Tibial artery (tissue), 4 donors: ENCODE results near the gene NDUFB2.
A peak's percentile ranks its signal among the peaks of the same experiment; 100 is the strongest.

Experiments used
- DNase-seq, 2 donors: peaks; one replicate each; pipeline ENCODE4 v3.0.0-alpha.2; 2019
- H3K27ac ChIP-seq, 2 donors: fragments of 200-600 bp; sonication (generic) in 1 of 2; 1 replicate in 1 of 2; 2 replicates in 1 of 2; pipeline ENCODE4 v1.5.1; 2018 to 2019; ENCODE audit warnings: mild to moderate bottlenecking in 1 of 2
- H3K27me3 ChIP-seq, 2 donors: fragments of 200-600 bp; sonication (generic) in 1 of 2; one replicate each; pipeline versions ENCODE4 v1.5.1 to v1.6.0; 2016 to 2019
- H3K36me3 ChIP-seq, 3 donors: fragments of 200-600 bp; sonication (generic) in 2 of 3; one replicate each; pipeline ENCODE4 v1.5.1; 2016 to 2019; ENCODE audit warnings: mild to moderate bottlenecking in 2 of 3
- H3K4me1 ChIP-seq, 4 donors: fragments of 200-600 bp; sonication (generic) in 2 of 4; 1 replicate in 3 of 4; 2 replicates in 1 of 4; pipeline ENCODE4 v1.5.1; 2016 to 2019
- H3K4me3 ChIP-seq, 2 donors: fragments of 200-600 bp; sonication (generic) in 1 of 2; 1 replicate in 1 of 2; 2 replicates in 1 of 2; pipeline ENCODE4 v1.5.1; 2018 to 2019; ENCODE audit warnings: mild to moderate bottlenecking in 2 of 2
- H3K9me3 ChIP-seq, 3 donors: fragments of 200-600 bp; sonication (generic) in 1 of 3; one replicate each; pipeline ENCODE4 v1.5.1; 2016 to 2019
- intact Hi-C: fragments of 100-400 bp; cut with DNase I; formaldehyde crosslinking; loops from one replicate; pipeline ENCODE4 v1.15.0; 2023; ENCODE audit warnings: low total_unique reads
- TF ChIP-seq, protein P1 (sequence below), 2 experiments: fragments of 200-600 bp in 1 of 2; fragments of 450-650 bp in 1 of 2; IDR thresholded peaks; one replicate each; pipeline ENCODE4 v1.5.1; 2017 to 2019; ENCODE audit warnings: antibody characterized with exemption in 2 of 2, mild to moderate bottlenecking in 1 of 2, moderate library complexity in 1 of 2

The NDUFB2 gene

DNA sequence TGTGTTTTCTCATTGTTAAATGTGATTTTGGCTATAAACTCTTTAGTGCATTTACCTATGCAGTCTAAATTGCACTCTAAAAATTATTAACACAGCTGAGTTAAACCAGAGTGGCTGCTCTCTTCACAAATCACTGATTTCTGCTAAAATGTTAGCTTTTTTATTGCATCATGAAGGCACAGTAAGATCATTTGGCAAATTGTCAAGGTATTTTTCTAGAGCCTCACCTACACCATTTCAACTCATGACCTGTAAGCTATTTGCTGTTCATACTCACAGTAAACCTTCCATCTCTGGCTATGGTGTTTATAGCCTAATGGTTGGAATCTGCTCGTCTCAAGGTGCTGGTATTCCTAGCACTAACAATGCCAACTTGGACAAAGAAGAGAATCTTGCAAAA is 25.7 kb downstream of the NDUFB2 start:
- Histone ChIP-seq H3K27me3 (no peaks in the 10 kb centered on the region), H3K27ac (no peak overlapping the region), H3K36me3 (peaks cover 0 to 20% (median 0%) of the 10 kb centered on the region in 3 donors), H3K4me1 (no peaks in the 10 kb centered on the region), H3K9me3 (no peaks in the 10 kb centered on the region), H3K4me3 (no peak overlapping the region)
- TF ChIP-seq, protein P1, sequence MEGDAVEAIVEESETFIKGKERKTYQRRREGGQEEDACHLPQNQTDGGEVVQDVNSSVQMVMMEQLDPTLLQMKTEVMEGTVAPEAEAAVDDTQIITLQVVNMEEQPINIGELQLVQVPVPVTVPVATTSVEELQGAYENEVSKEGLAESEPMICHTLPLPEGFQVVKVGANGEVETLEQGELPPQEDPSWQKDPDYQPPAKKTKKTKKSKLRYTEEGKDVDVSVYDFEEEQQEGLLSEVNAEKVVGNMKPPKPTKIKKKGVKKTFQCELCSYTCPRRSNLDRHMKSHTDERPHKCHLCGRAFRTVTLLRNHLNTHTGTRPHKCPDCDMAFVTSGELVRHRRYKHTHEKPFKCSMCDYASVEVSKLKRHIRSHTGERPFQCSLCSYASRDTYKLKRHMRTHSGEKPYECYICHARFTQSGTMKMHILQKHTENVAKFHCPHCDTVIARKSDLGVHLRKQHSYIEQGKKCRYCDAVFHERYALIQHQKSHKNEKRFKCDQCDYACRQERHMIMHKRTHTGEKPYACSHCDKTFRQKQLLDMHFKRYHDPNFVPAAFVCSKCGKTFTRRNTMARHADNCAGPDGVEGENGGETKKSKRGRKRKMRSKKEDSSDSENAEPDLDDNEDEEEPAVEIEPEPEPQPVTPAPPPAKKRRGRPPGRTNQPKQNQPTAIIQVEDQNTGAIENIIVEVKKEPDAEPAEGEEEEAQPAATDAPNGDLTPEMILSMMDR (IDR thresholded peaks at IDR 0.05), result no peak
- intact Hi-C loops, result no loop called here
- DNase-seq, result no peak

DNA sequence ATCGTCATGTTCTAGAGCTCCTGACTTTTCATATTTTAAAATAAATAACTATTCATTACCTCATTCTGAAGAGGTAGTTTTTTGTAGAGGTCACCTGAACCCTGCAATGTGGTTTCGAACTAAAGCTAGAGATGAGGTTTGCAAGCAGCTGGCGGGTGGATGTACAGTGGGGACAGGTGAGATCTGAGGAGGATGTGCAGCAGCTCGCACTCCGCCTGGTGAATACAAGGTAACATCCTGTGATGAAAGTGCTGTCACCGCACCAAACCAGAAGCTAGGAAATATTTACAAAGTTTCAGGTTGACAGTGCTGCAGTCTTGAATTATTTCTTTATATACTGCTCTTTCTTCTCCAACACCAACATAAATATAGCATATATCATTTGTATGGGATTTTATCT is 26.5 kb downstream of the NDUFB2 start:
- Histone ChIP-seq H3K4me3 (no peak overlapping the region), H3K27me3 (no peaks in the 10 kb centered on the region), H3K9me3 (no peaks in the 10 kb centered on the region), H3K36me3 (peaks cover 0 to 20% (median 0%) of the 10 kb centered on the region in 3 donors), H3K27ac (no peak overlapping the region), H3K4me1 (no peaks in the 10 kb centered on the region)
- intact Hi-C loops, result no loop called here
- DNase-seq, result no peak
- TF ChIP-seq, protein P1 (IDR thresholded peaks at IDR 0.05), result no peak

DNA sequence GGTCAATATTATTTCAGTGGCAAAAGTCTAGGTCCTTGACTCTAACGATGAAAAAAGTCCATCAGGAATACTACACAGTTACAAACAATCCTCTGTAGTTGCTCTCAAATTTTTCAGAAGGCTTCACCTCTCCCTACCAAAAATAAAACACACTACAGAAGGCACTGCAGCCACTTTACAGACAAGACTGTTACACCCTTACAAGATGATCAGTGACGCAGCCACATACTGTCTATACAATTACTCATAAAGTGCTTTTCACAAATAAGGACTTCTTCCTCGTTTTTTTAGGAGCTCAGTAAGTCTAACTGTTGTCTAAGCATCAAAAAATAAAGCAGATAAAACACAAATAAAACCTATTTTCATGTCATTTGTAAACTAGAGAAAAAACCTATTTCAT is 27.1 kb downstream of the NDUFB2 start:
- H3K9me3 ChIP-seq, result no peaks in the 10 kb centered on the region
- H3K36me3 ChIP-seq, result peaks cover 0 to 20% (median 0%) of the 10 kb centered on the region in 3 donors
- H3K4me3 ChIP-seq, result no peak overlapping the region
- intact Hi-C loops, result no loop called here
- H3K27me3 ChIP-seq, result no peaks in the 10 kb centered on the region
- H3K27ac ChIP-seq, result no peak overlapping the region
- TF ChIP-seq, protein P1 (IDR thresholded peaks at IDR 0.05), result no peak
- no peaks in the 10 kb centered on the region for H3K4me1 ChIP-seq
- no peak for DNase-seq

DNA sequence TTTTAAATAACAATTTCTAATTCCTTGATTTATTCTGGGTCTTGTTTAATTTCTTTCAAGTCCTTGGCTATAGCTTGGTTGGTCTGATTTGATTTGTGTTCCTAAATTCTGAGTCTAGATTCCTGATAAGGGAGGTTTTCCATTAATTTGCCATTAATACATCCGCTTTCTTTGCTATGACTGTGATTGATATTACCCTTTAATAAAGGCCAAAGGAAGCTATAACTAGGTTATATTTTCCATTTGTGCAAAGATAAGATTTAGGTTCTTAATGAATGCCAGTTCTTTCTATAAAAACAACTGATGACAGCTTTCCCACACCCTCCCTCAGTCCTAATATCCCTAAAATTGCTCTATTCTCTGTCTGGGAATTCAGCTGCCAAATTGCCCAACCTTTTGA is 28.2 kb downstream of the NDUFB2 start:
- H3K4me1 ChIP-seq, result no peaks in the 10 kb centered on the region
- peaks cover 0 to 20% (median 0%) of the 10 kb centered on the region in 3 donors for H3K36me3 ChIP-seq
- no peak overlapping the region for H3K27ac ChIP-seq
- TF ChIP-seq, protein P1 (IDR thresholded peaks at IDR 0.05), result no peak
- no peaks in the 10 kb centered on the region for H3K27me3 ChIP-seq
- H3K9me3 ChIP-seq, result no peaks in the 10 kb centered on the region
- intact Hi-C loops, result no loop called here
- DNase-seq, result no peak
- no peak overlapping the region for H3K4me3 ChIP-seq

DNA sequence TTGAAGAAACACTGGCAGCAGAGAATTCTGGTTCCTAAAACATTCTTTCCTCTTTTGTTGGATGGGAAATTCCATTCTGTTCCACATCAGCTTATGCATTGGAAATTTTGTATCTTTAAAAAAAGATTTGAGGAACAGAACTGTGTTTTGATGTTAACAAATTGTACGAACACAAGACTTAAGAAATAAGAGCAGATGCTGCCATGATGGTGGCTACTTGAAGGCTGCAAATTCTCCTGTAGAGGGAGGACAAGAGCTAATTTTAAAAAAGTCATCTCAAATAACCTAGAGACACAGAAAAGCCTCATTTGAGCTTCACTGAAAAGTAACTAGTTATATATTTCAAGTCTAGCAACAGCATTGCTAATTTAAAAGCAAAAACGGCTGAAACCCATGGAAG is 29.8 kb downstream of the NDUFB2 start:
- no peaks in the 10 kb centered on the region for H3K27me3 ChIP-seq
- peaks cover 0 to 27% (median 0%) of the 10 kb centered on the region in 3 donors for H3K36me3 ChIP-seq
- no peaks in the 10 kb centered on the region for H3K4me1 ChIP-seq
- no peak overlapping the region for H3K4me3 ChIP-seq
- no peak overlapping the region for H3K27ac ChIP-seq
- intact Hi-C loops, result no loop called here
- TF ChIP-seq, protein P1 (IDR thresholded peaks at IDR 0.05), result peak in 1 of 2 experiments; percentile 5
- H3K9me3 ChIP-seq, result no peaks in the 10 kb centered on the region
- DNase-seq, result no peak

DNA sequence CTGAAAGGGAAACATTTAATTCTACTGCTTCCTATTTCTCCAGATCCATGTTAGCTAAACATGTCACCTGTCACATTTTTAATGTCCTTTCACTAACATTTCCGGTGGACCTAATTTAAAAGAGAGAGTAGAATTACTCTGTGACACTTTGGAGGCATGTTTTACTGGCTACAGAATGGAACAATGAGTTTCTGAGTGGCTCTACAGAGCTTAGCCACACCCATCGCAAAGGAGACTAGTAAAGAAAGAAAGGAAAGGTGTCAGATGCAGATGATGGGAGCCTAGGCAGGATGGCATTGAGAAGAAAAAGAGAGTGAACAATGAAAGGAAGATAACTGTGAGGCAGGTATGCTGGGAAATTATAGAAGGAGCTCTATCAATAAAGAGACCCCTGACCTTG is 35.9 kb downstream of the NDUFB2 start:
- H3K4me3 ChIP-seq, result no peak overlapping the region
- H3K36me3 ChIP-seq, result peaks cover 4 to 25% (median 7%) of the 10 kb centered on the region in 3 donors
- no peaks in the 10 kb centered on the region for H3K9me3 ChIP-seq
- no peak for DNase-seq
- TF ChIP-seq, protein P1 (IDR thresholded peaks at IDR 0.05), result no peak
- H3K27me3 ChIP-seq, result no peaks in the 10 kb centered on the region
- H3K4me1 ChIP-seq, result no peaks in the 10 kb centered on the region
- no peak overlapping the region for H3K27ac ChIP-seq
- intact Hi-C loops, result no loop called here
